HG03103 (cell line): ENCODE data around the gene MPC2.
"Not testable (repeated sequence)": the region's sequence is repeated elsewhere in the genome, so short reads cannot be mapped to it uniquely, and the experiment has no call there.

ENCODE experiments used
- ATAC-seq: cut with Tn5 transposase; IDR thresholded peaks from one replicate; pipeline ENCODE4 v1.9.1; 2021; ENCODE audit warnings: low read depth; ENCODE audit not compliant: unreplicated experiment

The MPC2 gene

GRCh38 chr1:167935216-167936067 is 1.4 kb downstream of the MPC2 start:
- ATAC-seq = peak; percentile 4

GRCh38 chr1:167934426-167935215 is 2.3 kb downstream of the MPC2 start:
- no peak for ATAC-seq

GRCh38 chr1:167933788-167934187 is 3.1 kb downstream of the MPC2 start:
- no peak for ATAC-seq

- ATAC-seq = no peak
Observed at GRCh38 chr1:167929725-167930124, 7.1 kb downstream of the MPC2 start.

DNA sequence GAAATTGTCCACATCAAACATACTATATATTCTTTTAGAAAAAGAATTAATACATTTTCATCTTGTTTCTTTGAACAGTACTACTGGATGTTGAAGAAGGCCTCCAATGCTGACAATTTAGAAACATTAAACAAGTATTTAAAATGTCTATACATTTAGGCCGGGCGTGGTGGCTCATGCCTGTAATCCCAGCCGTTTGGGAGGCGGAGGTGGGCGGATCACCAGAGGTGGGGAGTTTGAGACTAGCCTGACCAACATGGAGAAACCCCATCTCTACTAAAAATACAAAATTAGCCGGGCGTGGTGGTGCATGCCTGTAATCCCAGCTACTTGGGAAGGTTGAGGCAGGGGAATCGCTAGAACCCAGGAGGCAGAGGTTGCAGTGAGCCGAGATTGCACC is 8.0 kb downstream of the MPC2 start:
- not testable (repeated sequence) for ATAC-seq

GRCh38 chr1:167928457-167928852 is 8.4 kb downstream of the MPC2 start:
- no peak for ATAC-seq

GRCh38 chr1:167927046-167927754 is 9.7 kb downstream of the MPC2 start:
- ATAC-seq = no peak

GRCh38 chr1:167926486-167926997 is 10.3 kb downstream of the MPC2 start:
- ATAC-seq = no peak

- ATAC-seq = no peak
Observed at GRCh38 chr1:167924543-167925231, 12.2 kb downstream of the MPC2 start.

DNA sequence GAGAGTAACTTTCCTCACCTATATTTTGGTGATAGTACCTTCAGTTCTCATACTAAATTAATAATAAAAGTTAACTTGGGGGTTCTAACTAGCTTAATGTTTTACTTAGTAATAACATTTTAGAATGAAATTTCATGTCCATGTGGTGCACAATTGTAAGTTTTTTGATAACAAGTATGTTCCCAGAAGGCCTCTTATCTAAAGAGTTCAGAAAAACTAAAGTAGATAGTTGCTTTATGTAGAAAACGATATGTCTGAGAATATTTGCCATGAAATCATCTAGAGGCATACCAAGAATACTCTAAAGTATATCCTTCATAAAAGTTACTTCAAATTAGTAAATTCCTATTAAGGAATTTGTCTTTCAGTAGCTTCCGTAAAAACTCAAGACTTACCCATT is 12.8 kb downstream of the MPC2 start:
- no peak for ATAC-seq

DNA sequence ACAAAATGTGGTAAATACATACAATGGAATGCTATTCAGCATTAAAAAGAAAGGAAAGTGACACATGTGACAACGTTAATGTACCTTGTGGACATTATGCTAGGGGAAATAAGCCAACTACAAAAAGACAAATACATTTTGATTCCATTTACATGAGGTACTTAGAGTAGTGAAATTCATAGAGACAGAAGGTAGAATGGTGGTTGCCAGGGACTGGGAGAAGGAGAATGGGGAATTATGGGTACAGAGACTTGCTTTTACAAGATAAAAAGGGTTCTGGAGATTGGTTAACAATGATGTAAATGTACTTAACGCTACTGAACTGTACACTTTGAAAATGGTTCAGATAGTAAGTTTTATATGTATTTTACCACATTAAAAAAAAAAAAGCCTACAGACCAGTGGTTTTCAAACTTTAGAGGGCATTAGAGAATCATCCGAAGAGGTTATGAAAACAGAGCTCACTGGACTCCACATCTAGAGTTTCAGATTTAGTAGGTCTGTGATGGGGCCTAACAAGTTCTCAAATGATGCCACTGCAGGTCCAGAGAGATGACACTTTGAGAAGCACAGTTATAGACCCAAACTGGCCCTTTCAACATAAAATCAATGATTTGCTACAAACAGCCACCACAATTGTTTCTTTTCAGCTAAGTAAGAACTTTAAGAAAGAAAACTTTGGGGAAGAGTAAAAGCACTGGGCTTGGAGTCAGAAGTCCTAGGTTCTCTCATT is 13.4 kb downstream of the MPC2 start:
- no peak for ATAC-seq

GRCh38 chr1:167922611-167923074 is 14.2 kb downstream of the MPC2 start:
- ATAC-seq = no peak

DNA sequence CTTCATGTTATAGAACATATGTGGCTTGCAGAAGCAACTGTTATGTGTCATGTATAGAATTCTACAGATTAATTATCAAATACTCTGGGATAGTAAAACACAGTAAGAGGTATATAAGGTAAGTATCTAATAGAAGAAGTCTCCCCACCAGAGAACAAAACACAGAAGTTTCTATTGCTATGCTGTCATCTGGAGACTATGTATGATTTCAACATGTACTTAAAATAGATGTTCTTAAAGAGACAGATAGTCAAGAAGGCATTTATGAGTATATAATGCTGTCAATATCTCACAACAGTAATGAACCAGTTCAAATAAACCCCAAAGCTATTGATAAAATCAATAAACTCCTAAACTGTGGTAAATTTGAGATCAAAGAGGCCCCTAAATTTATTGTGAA is 14.8 kb downstream of the MPC2 start:
- ATAC-seq = no peak

DNA sequence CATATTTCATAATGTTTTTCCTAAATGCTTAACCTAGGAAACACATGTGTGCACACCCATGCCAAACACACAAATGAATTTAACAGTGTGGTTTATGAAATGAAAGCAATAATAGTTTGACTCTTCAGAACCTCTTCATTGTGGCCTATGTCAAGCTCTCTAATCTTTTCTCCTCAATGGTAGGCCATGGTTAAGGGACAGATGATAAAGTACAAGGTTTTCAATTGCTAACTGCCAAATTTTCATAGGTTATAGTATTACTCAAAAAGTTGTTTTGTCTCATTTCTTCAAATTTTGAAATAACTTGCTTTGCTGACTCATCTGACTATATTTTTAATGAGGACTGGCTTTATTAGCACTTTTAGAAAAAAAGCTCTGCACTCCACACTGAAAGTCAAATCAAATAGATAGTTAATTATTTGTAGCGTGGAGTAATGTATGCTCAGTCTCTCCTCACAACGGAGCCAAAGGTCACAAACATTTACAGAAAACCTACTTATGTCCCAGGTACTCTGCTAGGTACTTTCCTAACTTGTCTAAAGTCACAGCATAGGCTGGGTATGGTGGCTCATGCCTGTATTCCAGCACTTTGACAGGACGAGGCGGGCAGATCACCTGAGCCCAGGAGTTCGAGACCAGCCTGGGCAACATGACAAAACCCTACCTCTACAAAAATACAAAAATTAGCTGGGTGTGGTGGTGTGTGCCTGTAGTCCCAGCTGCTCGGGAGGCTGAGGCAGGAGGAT is 19.9 kb downstream of the MPC2 start:
- no peak for ATAC-seq

GRCh38 chr1:167915569-167915968 is 21.3 kb downstream of the MPC2 start:
- ATAC-seq = no peak

- ATAC-seq = no peak
Observed at GRCh38 chr1:167913895-167914496, 22.9 kb downstream of the MPC2 start, which contains the start of gene ADCY10. Gene ADCY10 (minus strand): TSS chr1:167914134. CDS start chr1:167905140, 8,994 bp downstream.

GRCh38 chr1:167912294-167912693 is 24.6 kb downstream of the MPC2 start:
- ATAC-seq = no peak

DNA sequence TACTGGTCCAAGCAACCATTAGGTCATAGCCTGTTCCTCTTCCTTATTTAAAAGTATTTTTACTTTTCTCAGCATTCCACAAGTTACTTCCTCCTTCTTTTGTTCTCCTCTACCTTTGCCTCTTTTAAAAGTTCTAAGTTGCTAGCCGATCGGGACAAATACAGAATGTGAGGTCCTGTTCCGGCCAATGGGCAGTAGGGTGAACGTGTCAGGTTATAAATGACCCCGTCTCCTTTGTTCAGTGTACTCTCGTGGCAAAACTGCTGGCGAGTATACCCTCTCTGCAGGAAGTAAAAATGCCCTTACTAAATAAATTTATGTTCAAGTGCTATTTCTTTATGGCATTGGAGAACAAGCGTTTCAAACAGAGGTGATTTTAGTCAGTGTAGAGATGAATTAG is 25.5 kb downstream of the MPC2 start:
- no peak for ATAC-seq
